GM19395 (cell line): ENCODE measurements around the gene SOX18.

ENCODE experiments used
- ATAC-seq: cut with Tn5 transposase; IDR thresholded peaks from one replicate; pipeline ENCODE4 v1.9.1; 2021; ENCODE audit warnings: mild to moderate bottlenecking, moderate library complexity; ENCODE audit not compliant: unreplicated experiment

The SOX18 gene

DNA sequence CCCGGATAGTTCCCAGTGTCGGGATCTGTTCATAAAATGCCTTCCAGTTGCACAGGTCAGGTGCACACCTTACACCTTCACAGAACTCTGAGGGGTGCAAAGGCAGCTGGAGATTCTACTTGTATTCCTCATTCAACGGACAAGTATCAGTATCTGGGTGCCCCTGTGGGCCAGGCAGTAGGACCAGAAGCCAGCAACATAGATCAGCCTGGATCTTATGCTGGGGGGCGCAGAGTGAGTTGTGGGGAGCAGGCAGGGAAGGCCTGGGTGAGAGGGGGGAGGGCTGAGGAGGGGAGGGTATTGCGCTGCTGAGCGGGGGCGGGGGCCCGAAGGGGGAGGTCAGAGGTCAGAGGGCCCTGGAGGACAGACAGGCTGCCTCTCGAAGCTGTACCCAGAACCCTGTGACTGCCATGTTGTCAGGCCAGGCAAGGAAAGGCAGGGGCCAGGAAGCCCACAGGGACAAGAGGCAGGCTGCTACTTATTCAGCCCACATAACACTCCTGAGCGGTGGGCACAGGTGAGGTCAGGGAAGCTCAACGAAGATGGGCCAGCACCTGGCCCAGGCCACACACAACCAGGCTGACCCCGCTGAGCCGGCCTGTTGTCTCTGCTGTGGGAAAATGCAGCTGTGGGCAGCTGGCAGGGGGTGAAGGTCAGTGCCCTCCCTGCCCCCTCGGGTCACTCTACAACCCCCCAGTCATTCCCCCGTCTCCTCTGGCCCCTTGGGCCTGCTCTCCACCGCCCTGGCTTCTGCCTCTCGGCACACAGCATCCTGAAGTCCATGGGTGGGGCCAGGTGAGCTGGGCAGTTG, 31.6 kb upstream of the SOX18 start:
- ATAC-seq = no peak

DNA sequence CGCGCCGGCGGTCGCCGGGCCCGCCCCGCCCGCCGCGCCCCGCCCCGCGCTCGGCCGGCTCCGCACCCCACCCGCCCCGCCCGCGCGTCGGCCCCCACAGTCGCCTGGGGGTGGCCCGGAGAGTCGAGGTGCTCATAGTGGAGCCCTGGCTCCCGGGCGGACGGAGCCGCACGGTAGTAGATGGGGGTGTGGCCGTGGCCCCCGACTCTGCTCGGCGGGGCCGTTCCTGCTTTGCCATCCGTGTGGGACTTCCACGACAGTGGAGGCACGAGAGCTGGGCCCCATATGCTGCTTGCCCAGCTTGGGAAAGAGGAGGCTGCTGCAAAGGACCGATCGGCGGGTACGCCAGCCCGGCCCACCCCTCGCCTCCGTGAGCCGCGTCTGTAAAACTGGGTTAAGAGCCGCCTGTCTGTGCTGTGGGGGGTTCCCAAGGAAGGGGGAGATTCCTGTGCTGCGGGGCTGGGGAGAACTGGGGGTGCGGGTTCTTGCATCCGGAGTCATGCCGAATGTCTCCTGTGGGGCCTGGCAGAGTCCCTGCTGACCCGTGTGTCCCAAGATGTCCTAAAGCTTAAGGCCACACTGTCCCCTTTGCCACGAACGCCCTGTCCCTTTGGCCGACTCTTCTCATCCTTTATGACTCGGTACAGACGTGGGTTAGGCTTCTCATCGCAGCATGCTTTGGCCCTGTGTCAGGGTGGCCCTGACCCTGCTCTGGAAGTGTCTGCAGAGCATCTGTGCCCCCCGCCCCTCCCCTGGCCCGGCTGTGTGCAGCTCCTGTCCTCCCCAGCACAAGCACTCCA, 30.8 kb upstream of the SOX18 start, which contains the start of gene OPRL1:
OPRL1 (plus strand) TSS at position 70 of the 800 bp plus-strand sequence. CDS start 12,639 bp downstream, outside the sequence.
- no peak for ATAC-seq

DNA sequence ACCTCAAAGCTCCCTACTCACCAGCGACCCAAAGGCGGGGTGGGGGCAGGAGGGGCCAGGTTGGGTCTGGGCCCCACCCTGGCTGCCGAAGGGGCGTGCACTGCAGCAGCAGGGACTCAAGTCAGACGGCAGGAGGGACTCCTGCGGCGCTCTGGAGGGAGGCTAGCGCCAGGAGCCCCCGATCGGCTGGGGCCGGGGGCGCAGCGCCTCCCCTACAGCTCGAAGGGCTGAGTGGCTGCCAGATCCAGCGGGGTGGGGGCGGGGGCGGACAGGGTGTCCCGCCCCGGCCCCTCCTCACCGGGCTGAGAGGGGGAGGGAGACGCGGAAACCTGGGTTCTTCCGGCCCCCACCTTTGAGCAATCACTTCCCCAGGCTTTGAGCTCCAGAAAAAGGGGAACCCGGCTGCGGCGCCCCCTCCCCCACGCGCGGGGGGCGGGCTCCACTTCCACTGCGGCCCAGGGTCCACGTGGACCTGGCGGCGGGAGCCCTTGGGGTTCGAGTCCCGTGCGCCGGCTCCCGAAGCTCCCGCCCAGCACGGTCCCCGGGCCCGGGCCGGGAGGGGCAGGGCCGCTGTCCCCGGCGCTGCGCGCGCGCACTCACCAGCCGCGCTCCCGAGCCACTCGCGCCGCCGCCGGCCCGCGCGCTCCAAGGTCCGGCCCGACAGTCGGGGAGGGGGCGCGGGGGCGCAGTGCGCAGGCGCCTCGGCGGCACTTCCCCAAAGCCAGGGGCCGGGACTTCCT, 30.0 kb upstream of the SOX18 start, which contains the start of gene RGS19:
RGS19 (minus strand) TSS at position 246 of the 740 bp plus-strand sequence. CDS start 2,632 bp downstream, outside the sequence.
- ATAC-seq = no peak

DNA sequence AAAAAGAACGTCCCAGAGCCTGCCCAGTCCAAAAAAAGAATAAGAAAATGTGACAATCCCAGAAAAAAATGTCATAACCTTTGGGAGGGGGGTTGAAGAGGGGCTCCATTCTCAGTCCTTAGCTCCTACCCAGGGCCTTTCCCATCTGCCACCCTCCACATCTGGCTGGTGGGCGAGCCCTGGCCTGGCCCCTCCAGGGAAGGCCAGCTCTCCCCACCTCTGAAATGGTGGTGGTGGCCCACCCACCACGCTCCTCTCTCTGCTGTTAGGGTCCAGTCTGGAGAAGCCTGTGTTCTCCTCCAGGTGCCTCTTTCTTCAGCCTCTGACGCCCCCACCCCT, 29.5 kb upstream of the SOX18 start:
- no peak for ATAC-seq

DNA sequence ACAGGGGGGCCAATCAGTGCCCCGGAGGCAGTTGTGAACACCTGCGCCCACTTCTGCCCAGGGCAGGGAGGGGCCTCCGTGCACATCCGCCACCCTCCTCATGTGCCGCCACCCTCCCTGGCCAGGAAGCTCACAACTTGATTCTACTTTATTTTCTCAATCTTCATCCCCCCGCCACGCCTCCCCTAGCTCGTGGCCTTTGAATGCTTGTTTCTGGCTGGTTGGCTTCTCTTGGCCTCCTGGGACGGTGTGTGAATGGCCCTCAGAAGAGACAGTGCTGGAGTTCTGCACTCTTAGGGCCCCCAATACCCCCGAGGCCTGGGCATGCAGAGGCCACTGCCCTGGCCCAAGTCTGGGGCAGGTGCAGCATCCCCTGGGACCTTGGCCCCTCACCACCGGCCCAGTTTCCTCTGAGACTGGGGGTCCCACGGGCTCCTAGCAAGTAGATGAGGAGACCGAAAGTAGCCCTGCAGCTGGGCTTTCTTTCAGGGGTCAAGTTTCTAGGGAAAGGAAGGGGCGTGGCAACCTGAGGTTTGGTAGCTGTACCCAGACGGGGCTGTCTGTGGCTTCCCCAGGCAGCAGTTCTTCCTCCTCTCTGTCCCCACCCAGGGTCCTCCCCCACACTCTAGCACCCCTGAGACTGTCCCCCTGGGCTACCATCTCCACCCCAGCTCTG, 28.6 kb upstream of the SOX18 start:
- ATAC-seq = no peak

DNA sequence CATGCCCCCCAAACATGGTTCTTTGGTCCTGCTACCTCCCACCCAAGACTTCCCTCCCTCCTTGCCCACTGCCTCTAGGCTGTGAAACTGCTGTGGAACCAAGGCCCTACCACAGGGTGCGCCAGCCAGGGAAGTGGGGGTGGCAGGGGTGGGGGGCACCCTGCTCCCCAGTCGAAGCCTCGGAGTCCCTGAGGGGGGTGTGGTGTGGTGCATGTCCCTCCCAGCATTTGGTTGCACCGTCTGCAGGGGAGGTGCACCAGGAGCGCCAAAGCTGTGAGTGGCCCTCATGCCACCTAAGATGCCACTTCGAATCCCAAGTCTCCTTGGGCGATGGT, 28.1 kb upstream of the SOX18 start:
- no peak for ATAC-seq

DNA sequence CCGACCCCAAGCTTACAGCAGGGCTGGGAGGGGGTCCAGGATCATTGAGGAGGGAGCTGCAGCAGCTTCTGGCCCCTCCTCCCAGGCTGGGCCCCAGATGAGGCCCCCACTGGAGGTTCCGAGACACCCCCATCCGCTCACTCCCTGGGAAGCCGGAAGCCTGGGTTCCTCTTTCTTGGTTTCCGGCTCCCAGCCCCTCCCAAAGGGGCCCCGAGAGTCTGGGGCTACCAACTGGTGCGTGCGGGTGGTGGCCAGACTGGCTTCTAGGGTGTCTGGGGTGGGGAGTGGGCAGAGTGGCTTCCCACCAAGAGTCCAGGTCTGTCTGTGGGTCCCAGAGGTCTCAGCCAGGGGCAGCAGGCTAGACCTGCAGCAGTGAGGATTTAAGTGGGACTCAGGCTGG, 27.7 kb upstream of the SOX18 start:
- ATAC-seq = no peak

DNA sequence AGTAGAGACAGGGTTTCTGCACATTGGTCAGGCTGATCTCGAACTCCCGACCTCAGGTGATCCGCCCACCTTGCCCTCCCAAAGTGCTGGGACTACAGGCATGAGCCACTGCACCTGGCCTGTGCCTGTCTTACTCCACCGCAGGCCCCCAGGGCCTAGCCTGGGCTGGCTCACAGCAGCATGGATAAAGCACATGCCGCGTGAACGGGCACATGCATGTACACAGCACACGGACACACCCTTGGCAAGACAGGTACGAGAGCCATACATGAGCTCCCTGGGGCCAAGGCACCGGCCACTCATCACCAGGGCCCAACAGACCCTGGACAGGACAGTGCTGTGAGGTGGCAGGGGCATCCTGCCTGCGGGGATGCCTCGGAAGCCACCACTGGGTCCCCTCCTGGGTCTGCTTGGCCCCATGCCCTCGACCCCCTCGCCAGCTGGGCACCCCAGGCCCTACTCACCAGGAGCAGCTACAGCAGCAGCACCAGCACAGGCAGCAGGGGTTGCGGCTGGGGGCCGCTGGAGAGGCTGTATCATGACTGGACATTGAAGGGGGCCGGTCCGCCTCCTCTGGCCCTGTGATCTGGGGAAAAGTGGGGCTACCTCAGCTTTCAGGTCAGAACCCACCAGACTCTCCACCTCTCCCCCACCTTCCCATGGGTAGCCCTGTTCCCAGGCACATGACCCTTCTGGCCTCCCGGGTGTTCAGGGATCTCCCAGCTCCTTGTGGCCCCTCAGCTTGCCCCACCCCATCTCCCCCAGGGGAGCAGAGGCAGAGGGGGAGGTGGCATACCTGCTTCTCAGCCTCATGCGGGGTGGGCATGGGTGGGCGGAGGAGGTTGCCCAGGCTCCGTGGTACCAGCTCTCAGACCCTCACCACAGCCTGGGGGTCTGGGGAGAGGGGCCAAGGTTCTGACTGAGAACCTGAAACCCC, 26.9 kb upstream of the SOX18 start:
- no peak for ATAC-seq

DNA sequence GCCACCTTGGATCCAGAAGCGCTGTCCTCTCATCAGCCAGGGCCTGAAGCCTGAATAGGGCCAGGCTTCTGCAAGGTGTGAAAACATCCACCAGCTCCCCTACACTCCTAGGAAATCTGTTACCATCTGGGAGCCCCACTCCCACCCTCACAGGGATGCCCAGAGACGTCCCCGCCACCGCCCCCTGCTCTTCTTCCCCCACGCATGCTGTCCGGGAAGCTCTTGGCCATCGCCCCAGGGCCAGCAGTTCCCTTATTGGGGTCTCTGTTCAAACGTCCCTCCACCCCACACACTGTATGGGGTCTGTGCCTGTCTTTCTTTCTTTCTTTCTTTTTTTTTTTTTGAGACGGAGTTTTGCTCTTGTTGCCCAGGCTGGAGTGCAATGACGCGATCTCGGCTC, 26.1 kb upstream of the SOX18 start:
- ATAC-seq = no peak

DNA sequence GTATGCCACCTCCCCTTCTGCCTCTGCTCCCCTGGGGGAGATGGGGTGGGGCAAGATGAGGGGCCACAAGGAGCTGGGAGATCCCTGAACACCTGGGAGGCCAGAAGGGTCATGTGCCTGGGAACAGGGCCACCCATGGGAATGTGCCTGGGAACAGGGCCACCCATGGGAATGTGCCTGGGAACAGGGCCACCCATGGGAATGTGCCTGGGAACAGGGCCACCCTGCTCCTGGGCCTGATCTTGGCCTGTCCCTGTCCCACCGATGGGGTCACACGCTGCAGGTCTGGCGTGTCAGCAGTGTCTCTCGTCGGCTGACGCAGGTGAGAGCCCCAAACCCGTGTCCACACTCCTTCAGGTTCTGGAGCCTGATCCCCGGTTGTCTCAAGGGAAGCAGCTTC, 25.5 kb upstream of the SOX18 start:
- ATAC-seq = no peak

DNA sequence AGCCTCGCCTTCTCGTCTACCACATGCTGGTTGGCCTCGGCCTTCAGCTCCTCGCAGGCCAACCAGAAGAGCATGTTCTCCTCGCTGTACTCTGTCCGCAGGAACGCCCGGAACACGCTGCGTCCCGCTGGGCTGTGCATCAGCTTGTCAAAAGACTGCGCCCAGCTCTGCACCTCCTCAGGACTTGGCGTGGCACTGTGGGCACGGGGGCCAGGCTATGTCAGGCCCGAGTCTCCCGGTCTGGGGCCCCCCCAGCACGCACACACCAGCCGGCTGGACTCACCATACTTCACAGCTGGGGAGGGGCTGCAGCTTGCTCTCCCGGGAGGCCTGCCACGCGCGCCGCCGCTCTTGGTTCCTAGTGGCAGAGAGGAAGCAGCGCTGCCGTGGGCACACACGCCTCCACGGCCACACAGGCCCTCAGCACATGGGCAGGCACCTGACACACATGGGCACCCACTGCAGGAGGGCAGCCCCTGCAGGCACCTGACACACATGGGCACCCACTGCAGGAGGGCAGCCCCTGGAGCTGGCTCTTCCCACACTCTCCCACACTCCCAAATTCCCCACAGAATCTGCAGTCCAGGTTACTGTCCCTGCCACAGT, 24.8 kb upstream of the SOX18 start:
- no peak for ATAC-seq

DNA sequence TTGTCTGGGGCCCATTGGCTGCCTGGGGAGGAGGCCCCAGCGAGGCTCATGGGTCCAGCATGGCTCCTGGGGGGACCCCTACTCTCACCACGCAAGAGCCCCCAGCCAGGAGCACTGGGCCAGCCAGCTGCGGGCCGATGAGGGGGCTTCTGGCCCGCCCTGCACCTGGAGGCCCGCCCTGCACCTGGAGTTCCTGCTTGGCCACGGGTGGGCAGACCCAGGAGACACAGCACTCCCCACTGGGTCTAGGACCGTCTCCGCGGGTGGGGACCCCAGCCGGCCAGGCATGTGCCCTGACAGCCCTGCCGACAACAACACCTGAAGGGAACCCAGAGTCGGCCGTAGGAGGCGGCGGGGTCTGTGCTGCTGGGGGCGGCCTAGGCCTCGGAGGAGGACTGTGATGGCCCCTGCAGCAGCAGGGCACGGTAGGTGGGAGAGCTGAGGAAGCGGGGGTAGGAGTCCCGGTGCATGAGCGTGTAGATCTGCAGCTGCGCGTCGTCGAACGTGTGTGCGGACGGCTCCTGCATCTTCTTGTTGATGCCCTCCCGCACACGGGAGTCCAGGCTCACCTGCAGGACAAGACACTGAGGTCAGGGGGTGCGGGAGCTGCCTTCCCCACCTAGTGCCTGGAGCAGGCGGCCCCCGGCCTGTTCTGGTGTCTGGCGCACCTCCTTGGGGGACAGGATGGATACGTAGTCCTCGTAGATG, 24.2 kb upstream of the SOX18 start:
- ATAC-seq = no peak

DNA sequence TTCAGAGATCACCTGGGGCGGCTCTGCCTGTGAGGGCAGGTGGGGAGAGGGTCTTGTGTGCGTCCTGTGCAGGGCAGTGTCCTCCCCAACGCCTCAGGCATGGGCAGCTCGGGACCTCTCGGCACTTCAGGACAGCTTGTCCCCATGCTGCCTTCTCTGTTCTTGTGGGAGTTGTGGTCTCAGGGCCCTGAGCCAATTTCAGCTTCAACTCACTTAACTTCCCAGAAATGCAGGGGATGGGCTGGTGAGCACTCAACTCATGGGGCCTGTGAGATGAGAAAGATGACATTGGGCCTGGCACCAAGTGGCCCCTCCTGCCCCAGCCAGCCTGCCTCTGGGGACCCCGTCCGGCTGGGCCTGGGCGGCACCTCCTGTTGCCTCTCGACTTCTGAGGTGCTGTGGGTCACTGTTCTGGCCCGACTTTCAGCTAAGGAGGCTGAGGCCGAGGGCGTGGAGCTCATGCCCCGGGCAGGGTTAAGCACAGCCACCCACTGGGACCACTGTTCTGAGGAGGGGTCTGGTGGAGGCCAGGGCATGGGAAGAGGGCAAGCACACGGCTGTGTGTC, 23.1 kb upstream of the SOX18 start:
- no peak for ATAC-seq

DNA sequence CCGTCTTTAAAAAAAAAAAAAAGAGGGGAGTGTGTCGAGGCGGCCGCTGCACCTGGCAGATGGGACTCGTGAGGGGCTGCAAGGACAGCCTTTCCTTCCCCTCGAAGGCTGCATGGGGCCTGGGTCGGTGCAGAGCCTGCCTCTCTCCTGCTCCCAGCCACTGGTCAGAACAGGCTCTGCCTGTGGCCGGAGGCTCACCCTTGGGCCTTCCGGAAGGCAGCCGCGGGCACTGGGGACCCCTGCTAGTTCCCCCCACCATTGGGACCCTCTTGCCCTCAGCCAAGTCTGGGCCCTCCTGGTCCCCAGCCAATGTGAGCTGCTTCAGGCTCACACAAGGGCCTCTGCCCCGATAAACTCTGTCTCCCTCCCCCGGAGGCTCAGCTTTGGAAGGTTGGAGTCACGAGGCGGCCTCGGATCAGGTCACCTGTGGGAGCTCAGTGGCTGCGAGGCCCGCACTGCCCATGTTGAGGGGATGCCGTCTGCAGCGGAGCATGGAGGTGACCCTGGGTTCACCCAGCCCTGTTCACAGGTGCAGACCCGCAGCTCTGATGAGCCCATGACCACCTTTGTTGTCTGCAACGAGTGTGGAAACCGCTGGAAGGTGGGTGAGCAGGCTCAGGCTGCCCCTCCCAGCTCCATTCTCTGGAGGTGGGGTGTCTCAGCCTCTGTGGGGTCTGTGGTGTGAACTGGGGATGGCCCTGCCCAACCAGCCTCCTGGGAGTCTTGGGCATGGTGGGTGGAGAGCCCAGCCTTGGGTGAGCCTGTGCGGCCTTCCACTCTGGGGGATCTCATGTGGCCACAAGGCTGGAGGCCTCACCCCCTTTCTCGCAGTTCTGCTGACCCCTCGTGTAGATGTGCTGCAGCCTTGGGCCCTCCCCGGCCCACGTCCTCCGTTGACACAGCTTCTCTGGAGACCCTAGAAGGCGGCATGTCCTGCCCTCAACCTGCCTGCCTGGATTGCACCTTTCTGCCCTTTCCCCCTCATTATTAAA, 22.2 kb upstream of the SOX18 start:
- no peak for ATAC-seq

DNA sequence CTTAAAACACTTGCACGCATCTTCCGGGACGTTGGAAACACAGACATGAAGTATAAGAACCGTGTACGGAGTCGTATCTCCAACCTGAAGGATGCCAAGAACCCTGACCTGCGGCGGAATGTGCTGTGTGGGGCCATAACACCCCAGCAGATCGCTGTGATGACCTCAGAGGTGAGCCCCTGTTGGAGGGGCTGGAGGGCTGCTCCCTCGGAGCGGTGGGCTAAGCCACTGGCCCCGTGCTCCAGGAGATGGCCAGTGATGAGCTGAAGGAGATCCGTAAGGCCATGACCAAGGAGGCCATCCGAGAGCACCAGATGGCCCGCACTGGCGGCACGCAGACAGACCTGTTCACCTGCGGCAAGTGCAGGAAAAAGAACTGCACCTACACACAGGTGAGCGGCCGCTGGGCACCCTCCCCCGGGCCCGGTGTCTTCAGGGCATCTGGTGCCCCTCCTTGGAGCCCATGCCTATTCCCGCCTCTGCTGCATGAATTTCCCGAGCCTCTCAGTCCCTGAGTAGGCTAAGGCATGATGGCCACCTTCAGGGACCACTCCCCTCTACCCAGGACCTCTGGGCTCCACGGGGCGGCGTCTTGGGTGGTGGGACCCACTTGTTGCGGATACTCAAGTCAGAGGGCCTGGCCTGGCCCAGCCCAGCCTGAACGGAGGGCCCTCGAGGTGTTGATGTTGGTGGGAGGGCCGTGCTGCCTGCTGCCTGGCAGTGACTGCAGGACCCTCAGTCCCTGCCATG, 21.0 kb upstream of the SOX18 start:
- ATAC-seq = no peak

DNA sequence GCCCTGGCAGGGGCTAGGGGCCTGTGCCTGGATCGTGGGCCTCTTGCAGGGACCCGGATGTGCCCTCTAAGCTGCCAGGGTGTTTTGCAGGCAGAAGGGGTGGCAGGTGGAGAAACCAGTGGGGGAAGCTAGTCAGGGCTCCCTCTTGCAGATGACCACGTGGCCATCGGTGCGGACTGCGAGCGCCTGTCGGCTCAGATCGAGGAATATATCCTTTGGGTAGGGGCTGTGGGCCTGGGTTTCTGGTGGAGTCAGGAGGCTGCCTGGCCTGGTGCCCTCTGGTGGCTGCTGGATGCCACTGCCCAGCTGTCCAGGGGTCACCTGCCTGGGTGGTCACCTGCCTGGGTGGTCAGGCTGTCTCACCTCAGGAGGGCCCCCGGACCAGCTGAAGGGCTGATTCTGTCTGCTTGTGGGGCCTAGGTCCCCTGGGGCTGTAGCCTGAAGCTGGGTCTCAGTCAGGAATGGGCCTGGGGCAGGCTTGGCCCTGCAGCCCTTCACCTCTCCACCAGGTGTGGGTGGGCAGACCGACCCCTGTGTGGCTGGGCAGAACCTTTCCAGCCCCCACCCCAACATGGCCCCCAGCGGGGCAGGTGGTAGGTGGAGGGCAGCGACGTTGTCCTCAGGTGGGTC, 20.3 kb upstream of the SOX18 start:
- no peak for ATAC-seq
